Peyer's patch (tissue), 4 donors: ENCODE results near the gene SHISA2. TPM values are rescaled to one million over a fixed set of nuclear protein-coding genes. Genes with fewer than 3 reads are reported as not detected.

Source experiments
- DNase-seq, 3 donors: peaks; one replicate each; pipeline ENCODE4 v3.0.0-alpha.2; 2017 to 2019
- H3K27ac ChIP-seq, 4 donors: fragments of 200-600 bp; sonication (generic); one replicate each; pipeline ENCODE4 v1.5.1; 2016 to 2019
- H3K27me3 ChIP-seq, 2 donors: fragments of 200-600 bp; sonication (generic); one replicate each; pipeline ENCODE4 v1.5.1; 2019
- H3K36me3 ChIP-seq, 3 donors: fragments of 200-600 bp; sonication (generic); one replicate each; pipeline ENCODE4 v1.5.1; 2016 to 2019
- H3K4me1 ChIP-seq, 4 donors: fragments of 200-600 bp; sonication (generic); one replicate each; pipeline ENCODE4 v1.5.1; 2016 to 2019
- H3K4me3 ChIP-seq, 4 donors: fragments of 200-600 bp; sonication (generic); 1 replicate in 3 of 4; 2 replicates in 1 of 4; pipeline ENCODE4 v1.5.1; 2016 to 2019; ENCODE audit warnings: mild to moderate bottlenecking in 1 of 4
- H3K9me3 ChIP-seq, 4 donors: fragments of 200-600 bp; sonication (generic); one replicate each; pipeline ENCODE4 v1.5.1; 2016 to 2019; ENCODE audit warnings: mild to moderate bottlenecking in 1 of 4
- POLR2A ChIP-seq, 2 donors: fragments of 450-650 bp; IDR thresholded peaks; one replicate each; pipeline ENCODE4 v1.5.1; 2017; ENCODE audit warnings: antibody characterized with exemption in 2 of 2, mild to moderate bottlenecking in 2 of 2, moderate library complexity in 2 of 2
- total RNA-seq, 4 donors: library from RNA; depleted of rRNA; stranded (reverse); fragments of >200 nt; gene quantifications; one replicate each; pipeline ENCODE4 v1.1.0, GENCODE V29; 2016
- TF ChIP-seq, protein P1 (sequence below), 6 experiments: fragments of 450-650 bp in 4 of 6; fragments of 200-600 bp in 2 of 6; sonication (generic) in 1 of 6; IDR thresholded peaks; one replicate each; pipeline ENCODE4 v1.5.1; 2017 to 2019; ENCODE audit warnings: antibody characterized with exemption in 6 of 6, mild to moderate bottlenecking in 3 of 6, moderate library complexity in 1 of 6

The SHISA2 gene
- total RNA-seq, 4 donors from 2014 or later, result 0.47 TPM; not detected in 3

DNA sequence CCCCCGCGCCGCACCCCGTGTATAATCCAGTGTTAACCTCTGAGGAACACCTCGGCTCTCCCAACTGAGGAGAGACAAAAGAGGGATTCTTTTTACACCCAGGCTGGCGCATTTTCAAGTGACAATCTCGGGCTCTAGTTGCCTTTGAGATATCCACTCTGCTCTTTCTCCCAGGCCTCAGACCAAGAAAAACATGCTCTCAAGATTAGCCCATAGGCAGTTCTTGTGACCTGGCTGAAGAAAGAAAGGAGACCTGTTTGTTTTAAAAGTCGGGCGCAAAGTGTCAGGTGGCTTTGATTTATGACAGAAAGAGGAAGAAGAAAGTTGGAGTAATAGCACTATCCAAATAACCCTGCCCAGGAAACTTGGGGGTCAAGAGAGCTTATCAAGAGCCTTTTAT, 27.3 kb downstream of the SHISA2 start:
- H3K27ac ChIP-seq, result no peak overlapping the region

DNA sequence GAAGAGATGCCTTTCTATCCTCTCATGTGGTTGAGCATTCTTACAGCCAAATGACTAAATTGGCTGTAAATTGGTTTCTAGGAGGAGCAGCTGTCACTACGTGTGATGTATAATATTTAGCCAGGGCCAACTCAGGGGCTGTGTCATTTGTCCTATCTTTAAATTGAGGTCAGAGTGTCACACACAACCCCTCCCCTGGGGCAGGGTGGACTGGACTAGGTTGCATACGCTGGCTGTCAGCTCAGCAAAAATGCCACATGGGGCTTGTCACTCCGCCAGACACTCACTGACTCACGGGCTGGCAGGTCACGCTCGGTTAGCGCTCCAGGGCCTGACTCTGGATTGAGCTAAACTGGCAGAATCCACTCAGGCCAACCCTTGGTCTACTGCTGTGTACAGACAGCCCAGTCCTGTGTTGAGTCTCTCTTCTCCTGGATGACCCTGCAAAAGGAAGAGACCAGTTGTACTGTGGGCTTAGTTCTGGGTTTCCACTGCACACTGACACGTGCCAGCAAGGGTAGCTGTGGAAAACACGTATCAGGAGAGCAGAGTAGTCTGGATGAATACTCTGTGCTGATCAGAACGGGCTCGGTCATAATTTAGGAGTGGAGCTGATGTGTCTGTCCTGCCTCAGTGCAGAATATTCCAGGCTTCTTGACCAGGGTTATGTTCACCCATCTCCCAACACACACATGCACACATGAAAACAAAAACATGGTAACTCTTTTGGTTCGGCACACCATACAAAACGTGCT, 29.1 kb downstream of the SHISA2 start:
- no peak for TF ChIP-seq POLR2A (IDR thresholded peaks at IDR 0.05)
- TF ChIP-seq, protein P1, sequence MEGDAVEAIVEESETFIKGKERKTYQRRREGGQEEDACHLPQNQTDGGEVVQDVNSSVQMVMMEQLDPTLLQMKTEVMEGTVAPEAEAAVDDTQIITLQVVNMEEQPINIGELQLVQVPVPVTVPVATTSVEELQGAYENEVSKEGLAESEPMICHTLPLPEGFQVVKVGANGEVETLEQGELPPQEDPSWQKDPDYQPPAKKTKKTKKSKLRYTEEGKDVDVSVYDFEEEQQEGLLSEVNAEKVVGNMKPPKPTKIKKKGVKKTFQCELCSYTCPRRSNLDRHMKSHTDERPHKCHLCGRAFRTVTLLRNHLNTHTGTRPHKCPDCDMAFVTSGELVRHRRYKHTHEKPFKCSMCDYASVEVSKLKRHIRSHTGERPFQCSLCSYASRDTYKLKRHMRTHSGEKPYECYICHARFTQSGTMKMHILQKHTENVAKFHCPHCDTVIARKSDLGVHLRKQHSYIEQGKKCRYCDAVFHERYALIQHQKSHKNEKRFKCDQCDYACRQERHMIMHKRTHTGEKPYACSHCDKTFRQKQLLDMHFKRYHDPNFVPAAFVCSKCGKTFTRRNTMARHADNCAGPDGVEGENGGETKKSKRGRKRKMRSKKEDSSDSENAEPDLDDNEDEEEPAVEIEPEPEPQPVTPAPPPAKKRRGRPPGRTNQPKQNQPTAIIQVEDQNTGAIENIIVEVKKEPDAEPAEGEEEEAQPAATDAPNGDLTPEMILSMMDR (IDR thresholded peaks at IDR 0.05), result no peak
- no peaks in the 10 kb centered on the region for H3K36me3 ChIP-seq
- no peak overlapping the region for H3K27ac ChIP-seq
- no peaks in the 10 kb centered on the region for H3K9me3 ChIP-seq
- H3K4me3 ChIP-seq, result no peak overlapping the region
- DNase-seq, result no peak
- no peaks in the 10 kb centered on the region for H3K4me1 ChIP-seq
- no peaks in the 10 kb centered on the region for H3K27me3 ChIP-seq

More for the DNA sequence above, 27.3 kb downstream of the SHISA2 start:
- Histone ChIP-seq H3K4me3 (no peak overlapping the region), H3K36me3 (no peaks in the 10 kb centered on the region), H3K4me1 (no peaks in the 10 kb centered on the region), H3K9me3 (no peaks in the 10 kb centered on the region), H3K27me3 (no peaks in the 10 kb centered on the region)
- TF ChIP-seq POLR2A (IDR thresholded peaks at IDR 0.05), result no peak
- TF ChIP-seq, protein P1 (IDR thresholded peaks at IDR 0.05), result no peak
- DNase-seq, result no peak

DNA sequence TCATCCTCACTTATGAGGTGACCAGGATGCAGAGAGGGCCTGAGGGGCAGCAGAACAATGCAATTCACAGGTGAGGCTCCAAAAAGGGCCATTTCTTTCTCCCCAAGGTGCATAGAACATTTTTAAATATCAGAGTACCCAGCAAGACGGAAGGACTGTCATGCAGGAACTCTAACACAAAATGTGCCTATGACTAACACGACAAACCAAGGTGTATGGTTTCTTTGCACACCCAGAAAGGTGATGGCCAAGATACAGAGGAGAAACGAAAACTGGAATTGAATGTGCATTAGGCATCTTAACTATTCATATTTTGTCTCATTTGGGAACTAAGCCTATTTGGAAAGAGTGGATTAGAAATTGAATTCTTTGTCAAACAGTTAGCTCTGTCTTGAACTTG, 29.9 kb downstream of the SHISA2 start:
- no peaks in the 10 kb centered on the region for H3K36me3 ChIP-seq
- H3K27me3 ChIP-seq, result no peaks in the 10 kb centered on the region
- no peak overlapping the region for H3K27ac ChIP-seq
- DNase-seq, result no peak
- no peak overlapping the region for H3K4me3 ChIP-seq
- no peaks in the 10 kb centered on the region for H3K4me1 ChIP-seq
- H3K9me3 ChIP-seq, result no peaks in the 10 kb centered on the region
- no peak for TF ChIP-seq POLR2A (IDR thresholded peaks at IDR 0.05)
- TF ChIP-seq, protein P1 (IDR thresholded peaks at IDR 0.05), result no peak

DNA sequence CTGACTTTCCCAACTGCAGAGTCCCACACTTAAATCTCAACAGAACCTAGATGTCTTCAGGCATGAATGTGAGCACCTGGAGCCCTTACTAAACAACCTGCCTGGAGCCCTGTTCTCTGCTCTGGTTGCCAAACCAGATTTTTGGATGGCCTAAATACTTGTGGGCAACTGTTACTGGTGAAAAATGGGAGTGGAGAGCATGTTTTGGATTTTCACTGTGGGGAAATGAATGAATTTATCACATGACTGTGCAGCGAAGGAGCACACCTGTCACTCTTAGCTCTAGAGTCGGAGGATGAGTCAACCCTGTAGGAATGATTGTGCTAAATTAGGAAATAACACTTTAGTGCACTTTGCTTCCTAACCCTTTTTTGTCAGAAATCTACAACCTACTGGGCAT, 30.3 kb downstream of the SHISA2 start:
- no peaks in the 10 kb centered on the region for H3K4me1 ChIP-seq
- no peak for TF ChIP-seq POLR2A (IDR thresholded peaks at IDR 0.05)
- TF ChIP-seq, protein P1 (IDR thresholded peaks at IDR 0.05), result no peak

DNA sequence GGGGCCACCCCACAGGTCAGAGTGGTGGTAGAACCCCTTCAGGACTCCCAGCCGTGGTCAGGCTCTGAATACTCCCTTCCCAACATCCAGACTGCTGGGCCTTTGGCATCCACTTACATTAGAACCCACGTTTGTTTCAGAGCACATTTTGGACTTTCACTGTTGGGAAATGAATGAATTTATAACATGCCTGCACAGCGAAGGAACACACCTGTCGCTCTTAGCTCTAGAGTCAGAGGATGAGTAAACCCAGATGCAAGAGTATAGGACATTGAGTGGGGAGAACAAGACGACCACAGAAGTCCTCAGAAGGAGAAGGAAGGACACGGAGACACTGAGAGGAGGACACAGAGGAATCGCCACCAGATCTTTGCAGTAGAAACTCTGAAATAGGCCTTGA, 30.9 kb downstream of the SHISA2 start:
- TF ChIP-seq, protein P1 (IDR thresholded peaks at IDR 0.05), result no peak
- no peak for TF ChIP-seq POLR2A (IDR thresholded peaks at IDR 0.05)
- Histone ChIP-seq H3K4me1 (no peaks in the 10 kb centered on the region), H3K27me3 (no peaks in the 10 kb centered on the region), H3K4me3 (no peak overlapping the region), H3K36me3 (no peaks in the 10 kb centered on the region), H3K9me3 (no peaks in the 10 kb centered on the region), H3K27ac (no peak overlapping the region)
- DNase-seq, result no peak

More for the DNA sequence above, 30.3 kb downstream of the SHISA2 start:
- H3K27ac ChIP-seq, result no peak overlapping the region
- DNase-seq, result no peak
- H3K27me3 ChIP-seq, result no peaks in the 10 kb centered on the region
- H3K4me3 ChIP-seq, result no peak overlapping the region
- no peaks in the 10 kb centered on the region for H3K36me3 ChIP-seq
- H3K9me3 ChIP-seq, result no peaks in the 10 kb centered on the region
